ENCODE measurements around the gene CFAP100.

- no peak for TF ChIP-seq CTCF (IDR thresholded peaks at IDR 0.05; ENCODE audit: insufficient read depth, low read depth, low read length)
- no peak for TF ChIP-seq EZH2 (IDR thresholded peaks at IDR 0.05; ENCODE audit: insufficient read depth, low read length)
Observed at GRCh38 chr3:126370606-126371005, 24.1 kb upstream of the CFAP100 start.
